ENCODE results near the gene ITGB1BP1.

Gene ITGB1BP1

DNA sequence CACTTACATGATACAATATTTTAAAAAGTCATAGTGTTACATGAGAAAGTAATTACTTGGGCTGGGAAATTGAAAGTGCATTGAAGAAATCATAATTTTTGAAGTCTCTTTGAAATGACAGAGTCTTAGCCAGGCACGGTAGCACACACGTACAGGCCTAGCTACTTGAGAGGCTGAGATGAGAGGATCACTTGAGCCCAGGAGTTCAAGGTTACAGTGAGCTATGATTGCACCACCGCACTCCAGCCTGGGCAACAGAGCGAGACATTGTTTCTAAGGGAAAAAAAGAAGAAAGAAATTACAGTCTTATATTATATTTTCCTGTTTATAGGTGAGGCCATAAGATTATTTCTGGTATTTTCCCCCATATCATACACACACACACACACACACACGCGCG lies 41.8 kb upstream of the ITGB1BP1 start:
- Mint-ChIP-seq H3K27ac (no peak overlapping the region), H3K4me1 (no peaks in the 10 kb centered on the region), H3K36me3 (ENCODE audit: low read depth) (peaks cover 48% of the 10 kb centered on the region), H3K9me3 (no peaks in the 10 kb centered on the region), H3K4me3 (no peak overlapping the region), H3K27me3 (ENCODE audit: low read depth, poor library complexity) (no peaks in the 10 kb centered on the region)
- DNase-seq = no peak
- TF ChIP-seq, protein P1, sequence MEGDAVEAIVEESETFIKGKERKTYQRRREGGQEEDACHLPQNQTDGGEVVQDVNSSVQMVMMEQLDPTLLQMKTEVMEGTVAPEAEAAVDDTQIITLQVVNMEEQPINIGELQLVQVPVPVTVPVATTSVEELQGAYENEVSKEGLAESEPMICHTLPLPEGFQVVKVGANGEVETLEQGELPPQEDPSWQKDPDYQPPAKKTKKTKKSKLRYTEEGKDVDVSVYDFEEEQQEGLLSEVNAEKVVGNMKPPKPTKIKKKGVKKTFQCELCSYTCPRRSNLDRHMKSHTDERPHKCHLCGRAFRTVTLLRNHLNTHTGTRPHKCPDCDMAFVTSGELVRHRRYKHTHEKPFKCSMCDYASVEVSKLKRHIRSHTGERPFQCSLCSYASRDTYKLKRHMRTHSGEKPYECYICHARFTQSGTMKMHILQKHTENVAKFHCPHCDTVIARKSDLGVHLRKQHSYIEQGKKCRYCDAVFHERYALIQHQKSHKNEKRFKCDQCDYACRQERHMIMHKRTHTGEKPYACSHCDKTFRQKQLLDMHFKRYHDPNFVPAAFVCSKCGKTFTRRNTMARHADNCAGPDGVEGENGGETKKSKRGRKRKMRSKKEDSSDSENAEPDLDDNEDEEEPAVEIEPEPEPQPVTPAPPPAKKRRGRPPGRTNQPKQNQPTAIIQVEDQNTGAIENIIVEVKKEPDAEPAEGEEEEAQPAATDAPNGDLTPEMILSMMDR (IDR thresholded peaks at IDR 0.05) = no peak

DNA sequence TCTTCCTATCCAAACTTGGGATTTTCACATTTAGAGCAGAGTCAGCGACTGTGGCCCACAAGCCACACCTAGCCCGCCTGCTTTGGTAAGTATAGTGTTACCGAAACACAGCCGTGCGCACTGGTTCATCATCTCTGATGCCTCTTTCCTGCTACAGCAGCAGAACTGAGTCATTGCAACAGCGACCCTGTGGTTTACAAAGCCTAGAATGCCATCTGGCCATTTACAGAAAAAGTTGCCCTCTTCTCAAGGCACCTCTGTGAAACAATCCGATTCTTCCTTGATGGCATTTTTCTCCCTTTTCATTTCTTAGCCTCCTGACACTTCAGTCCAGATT lies 40.3 kb upstream of the ITGB1BP1 start:
- H3K27ac Mint-ChIP-seq = peak overlapping the region; percentile 19
- no peaks in the 10 kb centered on the region for H3K9me3 Mint-ChIP-seq
- peaks cover 53% of the 10 kb centered on the region for H3K36me3 Mint-ChIP-seq (ENCODE audit: low read depth)

DNA sequence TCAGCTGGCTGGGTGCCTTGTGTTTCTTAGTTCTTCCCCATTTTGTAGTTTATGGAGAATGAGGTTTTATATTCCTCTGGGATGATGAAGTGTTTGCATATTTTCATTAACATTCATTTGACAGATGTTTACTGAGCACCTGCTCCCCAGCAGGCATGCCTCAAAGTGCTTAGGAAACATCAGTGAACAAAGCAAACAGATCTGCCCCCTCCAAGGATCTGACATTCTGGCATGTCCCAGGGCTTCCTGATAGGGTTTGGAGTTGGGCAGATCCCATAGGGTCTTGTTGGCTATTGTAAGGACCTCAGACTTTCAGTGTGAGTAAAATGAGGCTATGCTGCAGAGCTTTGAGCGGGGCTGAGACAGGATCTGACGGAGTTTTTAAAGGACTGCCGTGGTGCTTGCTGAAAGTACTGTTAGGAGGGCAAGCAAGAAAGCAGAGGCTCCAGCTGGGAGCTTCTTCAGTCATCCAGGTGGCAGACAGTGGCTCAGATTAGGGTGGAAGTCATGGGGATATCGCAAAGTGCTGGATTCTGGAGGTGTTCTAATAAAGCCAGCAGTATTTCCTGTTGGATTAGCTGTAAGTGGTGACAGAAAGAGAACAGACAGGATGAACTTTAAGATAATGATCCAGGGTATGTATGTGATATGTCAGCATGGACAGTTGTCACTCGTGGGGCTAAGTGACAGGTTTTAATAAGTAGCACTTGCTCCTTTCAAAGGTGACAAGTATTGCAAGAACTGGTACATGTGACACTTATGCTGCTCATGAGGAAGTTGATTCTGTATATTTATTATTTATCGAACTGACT lies 39.8 kb upstream of the ITGB1BP1 start:
- Mint-ChIP-seq H3K4me3 (no peak overlapping the region), H3K27ac (peak overlapping the region; percentile 86), H3K9me3 (no peaks in the 10 kb centered on the region), H3K27me3 (ENCODE audit: low read depth, poor library complexity) (no peaks in the 10 kb centered on the region), H3K4me1 (no peaks in the 10 kb centered on the region), H3K36me3 (ENCODE audit: low read depth) (peaks cover 57% of the 10 kb centered on the region)
- TF ChIP-seq, protein P1 (IDR thresholded peaks at IDR 0.05) = no peak
- no peak for DNase-seq

More for the DNA sequence above, 40.3 kb upstream of the ITGB1BP1 start:
- Mint-ChIP-seq H3K4me3 (no peak overlapping the region), H3K27me3 (ENCODE audit: low read depth, poor library complexity) (no peaks in the 10 kb centered on the region), H3K4me1 (no peaks in the 10 kb centered on the region)
- TF ChIP-seq, protein P1 (IDR thresholded peaks at IDR 0.05) = no peak
- DNase-seq = no peak

DNA sequence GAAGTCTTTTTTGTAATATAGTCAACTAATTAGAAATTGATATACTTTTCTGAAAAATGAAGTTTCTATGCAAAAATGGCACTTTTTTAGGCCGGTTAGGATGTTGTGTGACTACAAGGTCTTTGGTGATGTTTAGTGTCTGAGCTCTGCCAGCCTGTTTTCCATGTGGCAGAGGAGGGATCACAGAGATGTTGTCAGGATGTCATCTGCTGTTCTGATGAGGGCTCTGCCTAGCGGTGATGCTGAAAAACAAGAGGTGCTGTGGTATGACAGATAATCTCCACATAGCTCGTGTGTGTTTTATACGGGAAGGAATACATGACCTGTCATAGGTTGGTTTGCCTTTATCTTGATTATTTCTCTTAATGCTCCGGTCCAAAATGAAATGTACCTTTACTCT lies 39.0 kb upstream of the ITGB1BP1 start:
- Mint-ChIP-seq H3K4me1 (no peaks in the 10 kb centered on the region), H3K27me3 (ENCODE audit: low read depth, poor library complexity) (no peaks in the 10 kb centered on the region), H3K36me3 (ENCODE audit: low read depth) (peaks cover 59% of the 10 kb centered on the region), H3K27ac (no peak overlapping the region), H3K4me3 (no peak overlapping the region), H3K9me3 (no peaks in the 10 kb centered on the region)
- DNase-seq = no peak
- TF ChIP-seq, protein P1 (IDR thresholded peaks at IDR 0.05) = no peak

DNA sequence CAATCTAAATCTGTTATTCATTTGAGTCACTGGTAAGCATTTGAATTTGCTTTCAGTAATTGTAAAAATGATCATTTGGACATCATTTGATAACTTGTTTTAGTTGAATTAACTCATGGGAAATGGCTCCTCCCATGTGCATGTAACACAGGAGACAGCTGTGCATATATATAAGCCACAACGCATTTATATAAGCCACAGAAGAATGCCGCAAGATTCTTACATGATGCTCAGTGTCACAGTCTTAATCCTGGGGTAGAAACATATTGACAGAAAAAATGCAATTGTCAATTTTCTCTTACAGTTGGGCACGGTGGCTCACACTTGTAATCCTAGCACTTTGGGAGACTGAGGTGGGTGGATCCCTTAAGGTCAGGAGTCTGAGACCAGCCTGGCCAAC lies 37.8 kb upstream of the ITGB1BP1 start:
- Mint-ChIP-seq H3K4me1 (no peaks in the 10 kb centered on the region), H3K36me3 (ENCODE audit: low read depth) (peaks cover 55% of the 10 kb centered on the region), H3K27me3 (ENCODE audit: low read depth, poor library complexity) (no peaks in the 10 kb centered on the region), H3K4me3 (no peak overlapping the region), H3K27ac (no peak overlapping the region), H3K9me3 (no peaks in the 10 kb centered on the region)
- TF ChIP-seq, protein P1 (IDR thresholded peaks at IDR 0.05) = no peak
- no peak for DNase-seq

DNA sequence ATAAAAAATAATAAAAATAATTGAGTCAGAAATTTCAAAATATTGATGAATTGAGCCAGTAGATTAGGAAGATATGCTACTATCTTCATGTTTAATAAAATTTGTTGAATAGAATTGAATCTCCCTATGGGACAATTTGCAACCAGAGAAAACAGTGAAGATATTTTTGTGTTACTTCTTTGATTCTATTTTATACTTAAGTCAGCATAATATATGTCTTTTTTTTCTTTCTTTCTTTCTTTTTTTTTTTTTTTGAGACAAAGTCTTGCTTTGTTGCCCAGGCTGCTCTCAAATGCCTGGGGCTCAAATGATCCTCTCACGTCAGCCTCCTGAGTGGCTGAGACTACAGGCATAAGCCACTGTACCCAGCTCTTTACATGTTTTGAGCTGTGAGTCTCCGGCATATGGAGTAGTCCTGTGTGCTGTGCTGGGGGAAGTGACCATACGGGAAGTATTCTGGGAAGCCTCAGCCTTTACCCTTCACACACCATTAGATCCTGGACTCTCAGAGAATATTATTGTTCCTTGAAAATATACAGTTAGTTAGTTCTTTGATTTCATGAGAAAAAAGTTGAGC lies 37.2 kb upstream of the ITGB1BP1 start:
- DNase-seq = no peak
- Mint-ChIP-seq H3K4me3 (no peak overlapping the region), H3K27ac (no peak overlapping the region), H3K4me1 (no peaks in the 10 kb centered on the region), H3K9me3 (no peaks in the 10 kb centered on the region), H3K36me3 (ENCODE audit: low read depth) (peaks cover 51% of the 10 kb centered on the region), H3K27me3 (ENCODE audit: low read depth, poor library complexity) (no peaks in the 10 kb centered on the region)
- TF ChIP-seq, protein P1 (IDR thresholded peaks at IDR 0.05) = no peak
